ENCODE results near the gene GFRA3. TPM values are rescaled to one million over a fixed set of nuclear protein-coding genes. Genes with fewer than 3 reads are reported as not detected.
A peak's percentile ranks its signal among the peaks of the same experiment; 100 is the strongest.

Gene GFRA3
- total RNA-seq, 1 donor from 2014 or later = not detected

GRCh38 chr5:138289296-138289695 is 14.9 kb upstream of the GFRA3 start:
- Histone ChIP-seq H3K27ac (no peak overlapping the region), H3K9me3 (no peaks in the 10 kb centered on the region), H3K4me3 (no peak overlapping the region), H3K27me3 (no peaks in the 10 kb centered on the region), H3K4me1 (no peaks in the 10 kb centered on the region), H3K36me3 (no peaks in the 10 kb centered on the region)
- intact Hi-C loops (cut with DNase I) = no loop called here
- DNase-seq (ENCODE audit: low spot score in 2 of 2) = no peak
- no peak for TF ChIP-seq CTCF (IDR thresholded peaks at IDR 0.05)

- H3K36me3 ChIP-seq = no peaks in the 10 kb centered on the region
- H3K27ac ChIP-seq = no peak overlapping the region
- no peaks in the 10 kb centered on the region for H3K9me3 ChIP-seq
- intact Hi-C loops (cut with DNase I) = no loop called here
- DNase-seq (ENCODE audit: low spot score in 2 of 2) = no peak
- H3K4me1 ChIP-seq = no peaks in the 10 kb centered on the region
- H3K4me3 ChIP-seq = no peak overlapping the region
- H3K27me3 ChIP-seq = no peaks in the 10 kb centered on the region
- TF ChIP-seq CTCF (IDR thresholded peaks at IDR 0.05) = no peak
These were observed 12.8 kb upstream of the GFRA3 start for GRCh38 chr5:138287246-138287645.

GRCh38 chr5:138282920-138283742 is 8.7 kb upstream of the GFRA3 start:
- no peaks in the 10 kb centered on the region for H3K9me3 ChIP-seq
- no peak overlapping the region for H3K27ac ChIP-seq
- H3K4me3 ChIP-seq = no peak overlapping the region
- intact Hi-C loops (cut with DNase I) = loop anchor here (2.0 kb wide), 1 partner anchor 60 kb away; no protein-coding TSS in a partner anchor
- no peaks in the 10 kb centered on the region for H3K36me3 ChIP-seq
- TF ChIP-seq CTCF (IDR thresholded peaks at IDR 0.05) = peak; percentile 12 to 38 (median 15)
- DNase-seq (ENCODE audit: low spot score in 2 of 2) = no peak
- no peaks in the 10 kb centered on the region for H3K4me1 ChIP-seq
- no peaks in the 10 kb centered on the region for H3K27me3 ChIP-seq

- Histone ChIP-seq H3K27ac (no peak overlapping the region), H3K4me1 (no peaks in the 10 kb centered on the region), H3K9me3 (no peaks in the 10 kb centered on the region), H3K27me3 (no peaks in the 10 kb centered on the region), H3K36me3 (no peaks in the 10 kb centered on the region), H3K4me3 (no peak overlapping the region)
- intact Hi-C loops (cut with DNase I) = no loop called here
- TF ChIP-seq CTCF (IDR thresholded peaks at IDR 0.05) = no peak
- no peak for DNase-seq (ENCODE audit: low spot score in 2 of 2)
These were observed 6.5 kb upstream of the GFRA3 start for GRCh38 chr5:138280915-138281314.

- Histone ChIP-seq H3K36me3 (no peaks in the 10 kb centered on the region), H3K27me3 (no peaks in the 10 kb centered on the region), H3K27ac (no peak overlapping the region), H3K9me3 (no peaks in the 10 kb centered on the region), H3K4me1 (no peaks in the 10 kb centered on the region), H3K4me3 (no peak overlapping the region)
- intact Hi-C loops (cut with DNase I) = no loop called here
- no peak for DNase-seq (ENCODE audit: low spot score in 2 of 2)
- no peak for TF ChIP-seq CTCF (IDR thresholded peaks at IDR 0.05)
These were observed 2.1 kb upstream of the GFRA3 start for GRCh38 chr5:138276402-138277054.
